ENCODE results near the gene ADAMTS13. TPM values are rescaled to one million over a fixed set of nuclear protein-coding genes. Genes with fewer than 3 reads are reported as not detected.

Gene ADAMTS13
- total and polyA plus RNA-seq, 11 donors = 0.64 to 5.8 (median 2.7) TPM

GRCh38 chr9:133428617-133429101 is 6.5 kb downstream of the ADAMTS13 start:
- Histone ChIP-seq H3K27me3 (peaks cover 0 to 42% (median 27%) of the 10 kb centered on the region in 9 donors), H3K27ac (no peak overlapping the region), H3K36me3 (no peaks in the 10 kb centered on the region), H3K4me1 (peaks cover 0 to 16% (median 0%) of the 10 kb centered on the region in 12 donors), H3K9me3 (no peaks in the 10 kb centered on the region), H3K4me3 (peak overlapping the region in 8 of 12 donors; percentile 17 to 40 (median 30))
- TF ChIP-seq POLR2A (IDR thresholded peaks at IDR 0.05) = no peak
- TF ChIP-seq, protein P1, sequence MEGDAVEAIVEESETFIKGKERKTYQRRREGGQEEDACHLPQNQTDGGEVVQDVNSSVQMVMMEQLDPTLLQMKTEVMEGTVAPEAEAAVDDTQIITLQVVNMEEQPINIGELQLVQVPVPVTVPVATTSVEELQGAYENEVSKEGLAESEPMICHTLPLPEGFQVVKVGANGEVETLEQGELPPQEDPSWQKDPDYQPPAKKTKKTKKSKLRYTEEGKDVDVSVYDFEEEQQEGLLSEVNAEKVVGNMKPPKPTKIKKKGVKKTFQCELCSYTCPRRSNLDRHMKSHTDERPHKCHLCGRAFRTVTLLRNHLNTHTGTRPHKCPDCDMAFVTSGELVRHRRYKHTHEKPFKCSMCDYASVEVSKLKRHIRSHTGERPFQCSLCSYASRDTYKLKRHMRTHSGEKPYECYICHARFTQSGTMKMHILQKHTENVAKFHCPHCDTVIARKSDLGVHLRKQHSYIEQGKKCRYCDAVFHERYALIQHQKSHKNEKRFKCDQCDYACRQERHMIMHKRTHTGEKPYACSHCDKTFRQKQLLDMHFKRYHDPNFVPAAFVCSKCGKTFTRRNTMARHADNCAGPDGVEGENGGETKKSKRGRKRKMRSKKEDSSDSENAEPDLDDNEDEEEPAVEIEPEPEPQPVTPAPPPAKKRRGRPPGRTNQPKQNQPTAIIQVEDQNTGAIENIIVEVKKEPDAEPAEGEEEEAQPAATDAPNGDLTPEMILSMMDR (IDR thresholded peaks at IDR 0.05) = no peak
- DNase-seq = no peak
- peak in 2 of 4 donors; percentile 14 to 41 for ATAC-seq
- intact Hi-C loops (cut with DNase I) = no loop called here
- 1 to 2% (median 1%) methylated on average over 22 to 57 of the region's 57 CpGs for WGBS, 4 donors

GRCh38 chr9:133429214-133429613 is 7.0 kb downstream of the ADAMTS13 start:
- Histone ChIP-seq H3K36me3 (no peaks in the 10 kb centered on the region), H3K27me3 (peaks cover 0 to 42% (median 27%) of the 10 kb centered on the region in 9 donors), H3K4me3 (no peak overlapping the region), H3K4me1 (peaks cover 0 to 16% (median 0%) of the 10 kb centered on the region in 12 donors), H3K9me3 (no peaks in the 10 kb centered on the region), H3K27ac (no peak overlapping the region)
- ATAC-seq (no peak), DNase-seq (no peak)
- intact Hi-C loops (cut with DNase I) = no loop called here
- no peak for TF ChIP-seq POLR2A (IDR thresholded peaks at IDR 0.05)
- TF ChIP-seq, protein P1 (IDR thresholded peaks at IDR 0.05) = no peak
- 4 to 8% (median 7%) methylated on average over 17 to 18 of the region's 18 CpGs for WGBS, 4 donors

- no peaks in the 10 kb centered on the region for H3K36me3 ChIP-seq
- peaks cover 0 to 16% (median 0%) of the 10 kb centered on the region in 12 donors for H3K4me1 ChIP-seq
- H3K27ac ChIP-seq = no peak overlapping the region
- H3K9me3 ChIP-seq = no peaks in the 10 kb centered on the region
- TF ChIP-seq POLR2A (IDR thresholded peaks at IDR 0.05) = no peak
- TF ChIP-seq, protein P1 (IDR thresholded peaks at IDR 0.05) = peak in 9 of 12 donors; percentile 8 to 41 (median 20)
- peak in 2 of 5 donors; percentile 26 to 33 for DNase-seq
- H3K27me3 ChIP-seq = peaks cover 0 to 42% (median 27%) of the 10 kb centered on the region in 9 donors
- no peak overlapping the region for H3K4me3 ChIP-seq
- peak in 3 of 4 donors; percentile 35 to 75 (median 44) for ATAC-seq
- 9 to 24% (median 19%) methylated on average over 22 to 49 of the region's 49 CpGs for WGBS, 4 donors
- intact Hi-C loops (cut with DNase I) = no loop called here
Observed at GRCh38 chr9:133429641-133430161, 7.5 kb downstream of the ADAMTS13 start.

- Histone ChIP-seq H3K9me3 (no peaks in the 10 kb centered on the region), H3K27ac (no peak overlapping the region), H3K36me3 (no peaks in the 10 kb centered on the region), H3K4me1 (peaks cover 0 to 16% (median 0%) of the 10 kb centered on the region in 12 donors), H3K4me3 (no peak overlapping the region), H3K27me3 (peaks cover 0 to 41% (median 27%) of the 10 kb centered on the region in 9 donors)
- ATAC-seq = no peak
- TF ChIP-seq, protein P1 (IDR thresholded peaks at IDR 0.05) = no peak
- TF ChIP-seq POLR2A (IDR thresholded peaks at IDR 0.05) = no peak
- no peak for DNase-seq
- intact Hi-C loops (cut with DNase I) = no loop called here
- WGBS, 4 donors = 81 to 100% (median 95%) methylated on average over 1 of the region's 1 CpG
Observed at GRCh38 chr9:133430244-133430643, 8.1 kb downstream of the ADAMTS13 start.

Data from heart left ventricle (tissue), 16 donors.